SK-N-SH (cell line): ENCODE results near the gene SYT7. TPM values are rescaled to one million over a fixed set of nuclear protein-coding genes. Genes with fewer than 3 reads are reported as not detected.
A peak's percentile ranks its signal among the peaks of the same experiment; 100 is the strongest.

Experiments
- CTCF ChIA-PET: fragments of 300-600, 350-600 bp; formaldehyde crosslinking; extraction: SDS; loops from one replicate; lab custom pipeline; 2021; lab: Yijun Ruan, JAX
- POLR2A ChIA-PET: fragments of 350-600 bp; sonication (Branson Sonifier 250); formaldehyde crosslinking; extraction: SDS; loops from one replicate; lab custom pipeline; 2020; ENCODE audit warnings: antibody characterized with exemption, inconsistent platforms; lab: Yijun Ruan, JAX
- DNase-seq: peaks from one replicate; pipeline ENCODE4 v3.0.0; 2012
- H2AFZ ChIP-seq: fragments of 200-600 bp; sonication (generic); 2 replicates; pipeline ENCODE4 v1.8.1; 2016; ENCODE audit warnings: antibody characterized with exemption, mild to moderate bottlenecking, low read depth
- H3F3A ChIP-seq: fragments of 200-600 bp; sonication (generic); replicated peaks from 2 replicates; pipeline ENCODE3; 2016; ENCODE audit warnings: antibody characterized with exemption, mild to moderate bottlenecking; ENCODE audit not compliant: insufficient read depth
- H3K27ac ChIP-seq, 2 experiments: fragments of 200-500 bp in 1 of 2; fragments of 200-600 bp in 1 of 2; sonication (Bioruptor generic) in 1 of 2; sonication (generic), shearing (Covaris generic) in 1 of 2; 2 replicates each; pipeline versions ENCODE4 v1.5.1 to v1.6.1; 2014 to 2016; ENCODE audit warnings: low read depth in 2 of 2, inconsistent platforms in 1 of 2, low read length in 1 of 2, mild to moderate bottlenecking in 1 of 2, mixed read lengths in 1 of 2
- H3K27me3 ChIP-seq: fragments of 200-600 bp; sonication (generic), shearing (Covaris generic); 2 replicates; pipeline ENCODE4 v1.6.1; 2016; ENCODE audit warnings: mixed run types; ENCODE audit not compliant: insufficient read depth
- H3K36me3 ChIP-seq, 2 experiments: fragments of 200-500 bp in 1 of 2; fragments of 200-600 bp in 1 of 2; sonication (Bioruptor generic) in 1 of 2; sonication (generic) in 1 of 2; replicated peaks in 1 of 2; 2 replicates each; pipeline versions ENCODE3 to v1.5.1; 2014 to 2016; ENCODE audit warnings: low read length in 1 of 2, mild to moderate bottlenecking in 1 of 2; ENCODE audit not compliant: insufficient read depth in 2 of 2, control insufficient read depth in 1 of 2
- H3K4me1 ChIP-seq, 2 experiments: fragments of 200-500 bp in 1 of 2; fragments of 200-600 bp in 1 of 2; sonication (Bioruptor generic) in 1 of 2; sonication (generic), shearing (Covaris generic) in 1 of 2; 2 replicates each; pipeline versions ENCODE4 v1.5.1 to v1.6.1; 2014 to 2016; ENCODE audit warnings: low read depth in 1 of 2, low read length in 1 of 2, mixed run types in 1 of 2; ENCODE audit not compliant: insufficient read depth in 2 of 2, control insufficient read depth in 1 of 2
- H3K4me2 ChIP-seq: fragments of 200-600 bp; sonication (generic), shearing (Covaris generic); 2 replicates; pipeline ENCODE4 v1.6.1; 2017; ENCODE audit warnings: mixed run types
- H3K4me3 ChIP-seq, 2 experiments: fragments of 200-500 bp in 1 of 2; fragments of 200-600 bp in 1 of 2; sonication (Bioruptor generic) in 1 of 2; sonication (generic), shearing (Covaris generic) in 1 of 2; 2 replicates each; pipeline versions ENCODE4 v1.5.1 to v1.8.1; 2014 to 2016; ENCODE audit warnings: low read depth in 2 of 2, inconsistent platforms in 1 of 2, low read length in 1 of 2, mild to moderate bottlenecking in 1 of 2, mixed read lengths in 1 of 2, moderate library complexity in 1 of 2
- H3K79me2 ChIP-seq: fragments of 200-600 bp; sonication (generic); 2 replicates; pipeline ENCODE4 v1.8.1; 2017; ENCODE audit warnings: mild to moderate bottlenecking; ENCODE audit not compliant: insufficient read depth
- H3K9ac ChIP-seq: fragments of 200-600 bp; sonication (generic); 2 replicates; pipeline ENCODE4 v1.6.1; 2017; ENCODE audit warnings: mixed run types
- H3K9me2 ChIP-seq: fragments of 200-600 bp; sonication (generic); 2 replicates; pipeline ENCODE4 v1.6.1; 2017; ENCODE audit warnings: mixed run types
- H3K9me3 ChIP-seq: fragments of 200-600 bp; sonication (generic); 2 replicates; pipeline ENCODE4 v1.6.1; 2017; ENCODE audit warnings: mixed run types, mild to moderate bottlenecking, moderate library complexity
- H4K20me1 ChIP-seq: fragments of 200-600 bp; sonication (generic); 2 replicates; pipeline ENCODE4 v1.6.1; 2017; ENCODE audit warnings: mild to moderate bottlenecking, mixed run types; ENCODE audit not compliant: insufficient read depth
- ELF1 ChIP-seq: IDR thresholded peaks from 2 replicates; pipeline ENCODE4 v1.4.0; 2012
- EP300 ChIP-seq, 2 experiments: IDR thresholded peaks; 2 replicates each; pipeline versions ENCODE4 v1.4.0 to v1.6.1; 2012; ENCODE audit warnings: borderline replicate concordance in 1 of 2, low read depth in 1 of 2, low read length in 1 of 2
- FOSL2 ChIP-seq: IDR thresholded peaks from 2 replicates; pipeline ENCODE4 v1.4.0; 2012; ENCODE audit warnings: low read depth, mild to moderate bottlenecking, moderate library complexity, borderline replicate concordance
- FOXJ3 ChIP-seq: sonication (generic); formaldehyde crosslinking; IDR thresholded peaks from 2 replicates; pipeline ENCODE4 v1.5.1; 2020; ENCODE audit warnings: mild to moderate bottlenecking, missing genetic modification reagents
- GABPA ChIP-seq: IDR thresholded peaks from 2 replicates; pipeline ENCODE4 v1.4.0; 2012; ENCODE audit warnings: low read depth, mild to moderate bottlenecking
- JUND ChIP-seq: IDR thresholded peaks from 2 replicates; pipeline ENCODE4 v1.4.0; 2012
- MEF2A ChIP-seq: IDR thresholded peaks from 2 replicates; pipeline ENCODE4 v1.4.0; 2012; ENCODE audit warnings: low read depth, borderline replicate concordance
- MXI1 ChIP-seq: IDR thresholded peaks from 2 replicates; pipeline ENCODE4 v1.6.1; 2012; ENCODE audit warnings: mild to moderate bottlenecking, low read depth, low read length, improper control_type of control experiment
- NFIC ChIP-seq: IDR thresholded peaks from 2 replicates; pipeline ENCODE4 v1.4.0; 2012; ENCODE audit warnings: borderline replicate concordance
- RAD21 ChIP-seq: IDR thresholded peaks from 2 replicates; pipeline ENCODE4 v1.6.1; 2012; ENCODE audit warnings: mild to moderate bottlenecking, low read length
- SIN3A ChIP-seq: IDR thresholded peaks from 2 replicates; pipeline ENCODE4 v1.6.1; 2012; ENCODE audit warnings: low read depth, mild to moderate bottlenecking, low read length, moderate library complexity, borderline replicate concordance
- SMC3 ChIP-seq: IDR thresholded peaks from 2 replicates; pipeline ENCODE4 v1.6.1; 2012; ENCODE audit warnings: low read depth, low read length, improper control_type of control experiment
- TCF12 ChIP-seq: IDR thresholded peaks from 2 replicates; pipeline ENCODE4 v1.4.0; 2012
- TEAD4 ChIP-seq: IDR thresholded peaks from 2 replicates; pipeline ENCODE4 v1.4.0; 2012; ENCODE audit warnings: mild to moderate bottlenecking, borderline replicate concordance; ENCODE audit not compliant: insufficient read depth
- YY1 ChIP-seq: IDR thresholded peaks from 2 replicates; pipeline ENCODE4 v1.4.0; 2012; ENCODE audit warnings: low read depth, mild to moderate bottlenecking
- WGBS: methylation state at CpG from one replicate; pipeline ENCODE4 v1.1.6; 2017; ENCODE audit warnings: low lambda C conversion rate; 5-methylcytosine and 5-hydroxymethylcytosine counted together
- polyA plus RNA-seq, 3 experiments: library from polyadenylated mRNA; depleted of rRNA; stranded (reverse); fragments of >200 nt; gene quantifications; 2 replicates each; pipeline ENCODE4 v1.2.3, GENCODE V29; 2012
- TF ChIP-seq, protein P1 (sequence below): fragments of 150-350 bp; IDR thresholded peaks from 2 replicates; pipeline ENCODE4 v1.6.1; 2016; ENCODE audit warnings: mild to moderate bottlenecking, low read depth, low read length
- TF ChIP-seq, protein P2 (sequence below): IDR thresholded peaks from 2 replicates; pipeline ENCODE4 v1.4.0; 2012; ENCODE audit warnings: low read depth, borderline replicate concordance
- TF ChIP-seq, protein P3 (sequence below): IDR thresholded peaks from 2 replicates; pipeline ENCODE4 v1.4.0; 2012; ENCODE audit warnings: low read depth, borderline replicate concordance

Gene SYT7
- polyA plus RNA-seq, 1 of the 3 experiments (the other 2 are of a cell fraction) = 1.1 TPM

DNA sequence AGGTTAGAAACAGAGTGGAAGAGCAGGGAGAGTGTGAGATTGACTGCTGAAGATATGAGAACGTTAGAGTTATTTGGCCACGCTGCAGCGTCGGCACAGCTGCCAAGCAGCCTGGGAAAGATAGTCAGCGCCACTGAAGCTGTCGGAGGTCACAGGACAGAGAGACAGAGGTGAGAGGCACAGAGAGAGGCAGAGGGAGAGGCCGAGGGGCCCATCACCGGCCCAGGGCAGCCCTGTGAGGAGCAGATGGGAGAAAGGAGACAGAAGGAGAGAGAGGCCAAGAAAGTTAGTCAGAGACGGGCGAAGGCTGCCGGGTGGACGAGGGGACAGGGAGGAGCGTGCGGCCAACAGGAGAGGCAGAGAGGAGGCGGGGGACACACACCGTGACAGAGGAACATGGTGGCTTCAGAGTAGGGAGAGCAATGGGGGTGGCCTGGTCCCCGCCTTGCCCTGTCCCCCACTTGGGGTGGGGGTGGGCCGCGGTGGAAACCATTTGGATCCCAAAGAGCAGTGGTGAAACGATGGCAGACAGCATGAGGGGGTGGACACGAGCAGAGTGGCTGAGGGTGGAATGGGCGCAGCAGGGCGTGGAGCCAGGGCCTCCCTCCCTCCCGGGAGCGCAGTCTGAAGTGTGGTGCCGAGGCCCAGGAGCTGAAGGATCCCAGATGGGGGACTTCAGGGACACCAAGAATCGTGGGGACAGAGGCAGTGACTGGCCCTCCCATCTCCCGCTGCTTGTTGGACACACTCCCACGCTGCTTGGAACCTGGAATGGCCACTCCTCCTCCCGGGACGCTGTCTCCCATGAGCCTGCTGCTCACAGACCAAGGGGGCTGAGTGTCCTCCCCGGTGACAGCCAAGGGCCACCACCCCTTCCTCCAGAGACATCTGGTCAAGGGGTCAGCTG, 45.7 kb downstream of the SYT7 start:
- 73% methylated on average over 32 of the region's 32 CpGs for WGBS
- DNase-seq = no peak
- no peak overlapping the region for H3K4me2 ChIP-seq
- H3K9me2 ChIP-seq = no peaks in the 10 kb centered on the region
- no peak overlapping the region for H3K4me3 ChIP-seq
- H3K9me3 ChIP-seq = no peaks in the 10 kb centered on the region
- no peaks in the 10 kb centered on the region for H3K27me3 ChIP-seq
- ChIA-PET CTCF (interaction anchor here (0.9 to 33.4 kb wide), 8 partner anchors 21 to 100 kb away, joined by 3 to 670 read pairs (median 6); partner anchors contain the start of gene LRRC10B), POLR2A (no interaction called here)
- peaks cover 0 to 93% of the 10 kb centered on the region in 2 experiments; a peak in 2 of 4 replicates for H3K4me1 ChIP-seq
- H2AFZ ChIP-seq = no peak overlapping the region
- no peaks in the 10 kb centered on the region for H4K20me1 ChIP-seq
- TF ChIP-seq, protein P1, sequence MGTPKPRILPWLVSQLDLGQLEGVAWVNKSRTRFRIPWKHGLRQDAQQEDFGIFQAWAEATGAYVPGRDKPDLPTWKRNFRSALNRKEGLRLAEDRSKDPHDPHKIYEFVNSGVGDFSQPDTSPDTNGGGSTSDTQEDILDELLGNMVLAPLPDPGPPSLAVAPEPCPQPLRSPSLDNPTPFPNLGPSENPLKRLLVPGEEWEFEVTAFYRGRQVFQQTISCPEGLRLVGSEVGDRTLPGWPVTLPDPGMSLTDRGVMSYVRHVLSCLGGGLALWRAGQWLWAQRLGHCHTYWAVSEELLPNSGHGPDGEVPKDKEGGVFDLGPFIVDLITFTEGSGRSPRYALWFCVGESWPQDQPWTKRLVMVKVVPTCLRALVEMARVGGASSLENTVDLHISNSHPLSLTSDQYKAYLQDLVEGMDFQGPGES = no peak
- TF ChIP-seq TCF12 = no peak
- TF ChIP-seq EP300 (IDR thresholded peaks at IDR 0.05; ENCODE audit: borderline replicate concordance in 1 of 2, low read depth in 1 of 2, low read length in 1 of 2) = no peak
- TF ChIP-seq, protein P2, sequence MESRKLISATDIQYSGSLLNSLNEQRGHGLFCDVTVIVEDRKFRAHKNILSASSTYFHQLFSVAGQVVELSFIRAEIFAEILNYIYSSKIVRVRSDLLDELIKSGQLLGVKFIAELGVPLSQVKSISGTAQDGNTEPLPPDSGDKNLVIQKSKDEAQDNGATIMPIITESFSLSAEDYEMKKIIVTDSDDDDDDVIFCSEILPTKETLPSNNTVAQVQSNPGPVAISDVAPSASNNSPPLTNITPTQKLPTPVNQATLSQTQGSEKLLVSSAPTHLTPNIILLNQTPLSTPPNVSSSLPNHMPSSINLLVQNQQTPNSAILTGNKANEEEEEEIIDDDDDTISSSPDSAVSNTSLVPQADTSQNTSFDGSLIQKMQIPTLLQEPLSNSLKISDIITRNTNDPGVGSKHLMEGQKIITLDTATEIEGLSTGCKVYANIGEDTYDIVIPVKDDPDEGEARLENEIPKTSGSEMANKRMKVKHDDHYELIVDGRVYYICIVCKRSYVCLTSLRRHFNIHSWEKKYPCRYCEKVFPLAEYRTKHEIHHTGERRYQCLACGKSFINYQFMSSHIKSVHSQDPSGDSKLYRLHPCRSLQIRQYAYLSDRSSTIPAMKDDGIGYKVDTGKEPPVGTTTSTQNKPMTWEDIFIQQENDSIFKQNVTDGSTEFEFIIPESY = no peak
- no peak for TF ChIP-seq JUND
- no peak for TF ChIP-seq NFIC
- no peak for TF ChIP-seq MXI1
- no peak for TF ChIP-seq SMC3
- TF ChIP-seq GABPA = no peak
- TF ChIP-seq SIN3A = no peak
- TF ChIP-seq, protein P3, sequence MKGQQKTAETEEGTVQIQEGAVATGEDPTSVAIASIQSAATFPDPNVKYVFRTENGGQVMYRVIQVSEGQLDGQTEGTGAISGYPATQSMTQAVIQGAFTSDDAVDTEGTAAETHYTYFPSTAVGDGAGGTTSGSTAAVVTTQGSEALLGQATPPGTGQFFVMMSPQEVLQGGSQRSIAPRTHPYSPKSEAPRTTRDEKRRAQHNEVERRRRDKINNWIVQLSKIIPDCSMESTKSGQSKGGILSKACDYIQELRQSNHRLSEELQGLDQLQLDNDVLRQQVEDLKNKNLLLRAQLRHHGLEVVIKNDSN = no peak
- no peak for TF ChIP-seq FOSL2
- no peak for TF ChIP-seq RAD21
- TF ChIP-seq TEAD4 = no peak
- TF ChIP-seq FOXJ3 (CRISPR knock-in tag) = no peak
- TF ChIP-seq ELF1 = no peak
- TF ChIP-seq YY1 = no peak
- no peak for TF ChIP-seq MEF2A
- TF ChIP-seq, all 33 proteins: peak for 0
- no peaks in the 10 kb centered on the region for H3F3A ChIP-seq
- peak overlapping the region in 1 of 2 experiments; percentile 94; a peak in 1 of 4 replicates for H3K27ac ChIP-seq
- no peak overlapping the region for H3K9ac ChIP-seq
- no peaks in the 10 kb centered on the region for H3K79me2 ChIP-seq
- H3K36me3 ChIP-seq = no peaks in the 10 kb centered on the region
